Measurements from ENCODE around the gene HOTAIR. TPM values are rescaled to one million over a fixed set of nuclear protein-coding genes. Genes with fewer than 3 reads are reported as not detected.

Gene HOTAIR
- total RNA-seq, 2 donors from 2014 or later, result 0.28 TPM; not detected in 1

- Histone ChIP-seq H3K36me3 (no peaks in the 10 kb centered on the region), H3K4me3 (no peak within 1 kb of the TSS), H3K9me3 (no peaks in the 10 kb centered on the region), H3K4me1 (replicated peaks) (no peaks in the 10 kb centered on the region), H3K27me3 (replicated peaks; ENCODE audit: insufficient read depth) (peaks cover 80% of the 10 kb centered on the region), H3K27ac (no peak within 1 kb of the TSS)
- WGBS, result 8% methylated on average over 20 of the region's 20 CpGs
- intact Hi-C loops (cut with DNase I), result no loop called here
- no peak for DNase-seq (ENCODE audit: low spot score)
- TF ChIP-seq POLR2AphosphoS5 (IDR thresholded peaks at IDR 0.05) (no peak), POLR2A (IDR thresholded peaks at IDR 0.05) (no peak), CTCF (IDR thresholded peaks at IDR 0.05) (no peak)
These were observed 20.1 kb downstream of the HOTAIR start, which contains the start of gene HOXC12 for GRCh38 chr12:53954694-53955035. HOXC12 (plus strand) TSS chr12:53954903; CDS start chr12:53954930, 27 bp downstream.

DNA sequence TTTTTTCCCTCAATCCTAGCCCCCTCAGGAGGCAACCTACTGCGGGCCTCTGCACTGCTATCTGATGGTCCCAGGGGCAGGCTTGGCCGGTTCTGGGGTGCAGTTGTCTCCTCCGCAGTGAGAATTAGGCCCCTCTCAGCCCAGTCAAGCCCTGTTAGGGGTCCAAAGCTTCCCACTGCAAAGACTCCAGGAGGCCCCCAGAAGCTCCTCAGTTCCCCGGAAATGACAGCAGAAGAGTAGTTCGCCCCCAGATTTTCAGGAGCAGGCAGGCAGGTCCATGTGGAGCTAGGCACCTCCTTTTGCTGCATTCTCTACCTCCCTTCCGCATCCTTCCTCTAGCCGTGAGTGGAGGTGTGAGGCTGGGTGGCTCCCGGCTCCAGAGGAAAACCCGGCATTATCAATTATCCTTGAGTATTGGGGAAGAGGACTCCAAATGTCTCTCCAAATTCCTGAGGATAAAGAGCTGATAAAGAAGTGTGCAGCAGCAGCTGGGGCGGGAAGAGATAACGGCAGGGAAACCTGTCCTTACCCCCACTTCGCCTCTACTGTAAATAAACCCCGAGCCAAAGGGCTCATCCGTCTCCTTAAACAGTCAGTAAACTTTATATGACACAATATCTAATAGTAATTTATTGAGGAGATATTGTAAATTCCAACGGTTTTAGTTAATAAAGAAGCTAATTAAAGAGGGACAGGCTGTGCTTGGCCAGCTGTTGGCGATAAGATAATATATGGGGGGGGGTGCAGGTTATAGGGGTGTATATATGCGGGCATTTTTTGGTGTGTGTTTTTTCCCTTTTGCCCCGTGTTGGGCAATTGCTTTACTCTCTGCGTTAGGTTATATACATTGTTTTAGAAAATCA is 20.7 kb downstream of the HOTAIR start:
- Histone ChIP-seq H3K27ac (no peak overlapping the region), H3K27me3 (replicated peaks; ENCODE audit: insufficient read depth) (peaks cover 82% of the 10 kb centered on the region), H3K4me3 (no peak overlapping the region), H3K4me1 (replicated peaks) (no peaks in the 10 kb centered on the region), H3K9me3 (no peaks in the 10 kb centered on the region), H3K36me3 (no peaks in the 10 kb centered on the region)
- no peak for DNase-seq (ENCODE audit: low spot score)
- TF ChIP-seq CTCF (IDR thresholded peaks at IDR 0.05) (no peak), POLR2A (IDR thresholded peaks at IDR 0.05) (no peak), POLR2AphosphoS5 (IDR thresholded peaks at IDR 0.05) (no peak)
- 13% methylated on average over 19 of the region's 19 CpGs for WGBS
- intact Hi-C loops (cut with DNase I), result no loop called here

DNA sequence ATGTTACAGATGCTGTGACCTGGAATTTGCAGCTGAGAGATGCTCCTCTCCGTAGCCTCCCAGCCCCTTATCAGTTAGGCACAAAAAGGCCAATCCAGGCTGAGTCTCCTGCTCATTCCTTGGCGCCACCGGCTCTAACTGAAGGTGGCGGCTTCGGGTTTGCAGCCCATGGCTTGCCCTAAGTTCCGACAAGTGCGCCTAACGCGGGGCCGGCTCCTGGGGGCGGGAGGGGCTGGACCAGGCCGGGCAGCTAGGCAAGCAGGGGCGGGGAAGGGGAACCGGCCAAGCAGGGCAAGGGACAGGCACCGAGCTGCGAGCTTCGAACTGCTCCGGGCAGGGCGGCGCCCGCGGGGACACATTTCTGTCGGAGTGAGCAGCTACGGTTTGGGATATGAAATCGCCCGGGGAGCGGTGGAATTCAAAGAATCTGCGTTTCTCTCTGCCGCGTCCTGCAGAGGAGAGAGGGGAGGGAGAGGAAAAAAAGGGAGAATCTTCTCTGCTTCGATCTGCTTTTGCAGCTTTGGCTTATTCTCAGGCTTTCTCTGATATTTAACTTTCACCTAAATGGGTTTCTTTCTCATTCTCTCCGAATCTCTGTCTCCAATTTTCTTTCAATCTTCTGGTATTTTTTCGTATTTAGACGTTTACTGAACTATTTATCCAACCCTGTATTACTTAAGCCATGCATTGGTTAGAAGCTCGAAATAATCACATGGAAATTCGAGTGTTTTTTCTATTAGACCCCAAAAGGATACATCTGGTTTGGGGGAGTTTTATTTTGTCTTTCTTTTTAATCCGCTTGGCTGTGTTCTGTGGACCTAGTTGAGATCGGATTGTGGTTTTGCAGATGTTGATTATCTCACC is 21.7 kb downstream of the HOTAIR start:
- no peak for DNase-seq (ENCODE audit: low spot score)
- H3K27ac ChIP-seq, result no peak overlapping the region
- no peaks in the 10 kb centered on the region for H3K36me3 ChIP-seq
- H3K9me3 ChIP-seq, result no peaks in the 10 kb centered on the region
- no peak for TF ChIP-seq CTCF (IDR thresholded peaks at IDR 0.05)
- no peak for TF ChIP-seq POLR2A (IDR thresholded peaks at IDR 0.05)
- no peak for TF ChIP-seq POLR2AphosphoS5 (IDR thresholded peaks at IDR 0.05)
- H3K27me3 ChIP-seq (replicated peaks; ENCODE audit: insufficient read depth), result peaks cover 76% of the 10 kb centered on the region
- no peaks in the 10 kb centered on the region for H3K4me1 ChIP-seq (replicated peaks)
- WGBS, result 10% methylated on average over 38 of the region's 38 CpGs
- no peak overlapping the region for H3K4me3 ChIP-seq
- intact Hi-C loops (cut with DNase I), result no loop called here

GRCh38 chr12:53952335-53952694 is 22.4 kb downstream of the HOTAIR start:
- no peak for TF ChIP-seq POLR2AphosphoS5 (IDR thresholded peaks at IDR 0.05)
- TF ChIP-seq POLR2A (IDR thresholded peaks at IDR 0.05), result no peak
- TF ChIP-seq CTCF (IDR thresholded peaks at IDR 0.05), result no peak
- H3K27ac ChIP-seq, result no peak overlapping the region
- no peaks in the 10 kb centered on the region for H3K4me1 ChIP-seq (replicated peaks)
- peaks cover 69% of the 10 kb centered on the region for H3K27me3 ChIP-seq (replicated peaks; ENCODE audit: insufficient read depth)
- intact Hi-C loops (cut with DNase I), result no loop called here
- 10% methylated on average over 13 of the region's 13 CpGs for WGBS
- no peak for DNase-seq (ENCODE audit: low spot score)
- H3K9me3 ChIP-seq, result no peaks in the 10 kb centered on the region
- H3K4me3 ChIP-seq, result no peak overlapping the region
- no peaks in the 10 kb centered on the region for H3K36me3 ChIP-seq
